Testis (tissue), 3 donors: ENCODE measurements around the gene MAP4K2. TPM values are rescaled to one million over a fixed set of nuclear protein-coding genes. Genes with fewer than 3 reads are reported as not detected.

Experiments
- DNase-seq: peaks from one replicate; pipeline ENCODE4 v3.0.0-alpha.2; 2019
- H3K27ac ChIP-seq, 2 donors: fragments of 200-600 bp; sonication (generic); one replicate each; pipeline ENCODE4 v1.5.1; 2019
- H3K27me3 ChIP-seq: fragments of 200-600 bp; sonication (generic); one replicate; pipeline ENCODE4 v1.5.1; 2019
- H3K36me3 ChIP-seq: fragments of 200-600 bp; sonication (generic); one replicate; pipeline ENCODE4 v1.5.1; 2017; ENCODE audit warnings: low read depth; ENCODE audit errors: missing control alignments
- H3K4me1 ChIP-seq: fragments of 200-600 bp; sonication (generic); one replicate; pipeline ENCODE4 v1.5.1; 2019
- H3K4me3 ChIP-seq, 2 donors: fragments of 200-600 bp; sonication (generic); one replicate each; pipeline ENCODE4 v1.5.1; 2017 to 2019
- H3K9me3 ChIP-seq: fragments of 200-600 bp; sonication (generic); one replicate; pipeline ENCODE4 v1.5.1; 2017
- POLR2A ChIP-seq: fragments of 450-650 bp; IDR thresholded peaks from one replicate; pipeline ENCODE4 v1.6.1; 2017; ENCODE audit warnings: antibody characterized with exemption, mild to moderate bottlenecking, moderate library complexity
- whole genome bisulfite sequencing, 2 donors: methylation state at CpG; one replicate each; pipeline ENCODE4 v1.1.5; 2018; 5-methylcytosine and 5-hydroxymethylcytosine counted together
- intact Hi-C: fragments of 100-400 bp; cut with DNase I; formaldehyde crosslinking; loops from one replicate; pipeline ENCODE4 v1.15.1; 2023; ENCODE audit warnings: low total_unique reads
- polyA plus RNA-seq: library from polyadenylated mRNA; stranded (reverse); fragments of 350-450 nt; fragmentation: Illumina TruSeq; extraction: RNeasy Lipid Tissue Mini Kit (QIAGEN cat#74804); gene quantifications from one replicate; pipeline ENCODE4 v1.2.3, GENCODE V29; 2014; ENCODE audit warnings: low read depth, low replicate concordance; ENCODE audit not compliant: insufficient read depth
- total RNA-seq, 2 donors: library from RNA; depleted of rRNA; stranded (reverse); fragments of >200 nt; gene quantifications; one replicate each; pipeline ENCODE4 v1.2.3, GENCODE V29; 2016
- TF ChIP-seq, protein P1 (sequence below), 3 experiments: fragments of 450-650 bp in 2 of 3; fragments of 200-600 bp in 1 of 3; sonication (generic) in 1 of 3; IDR thresholded peaks; one replicate each; pipeline ENCODE4 v1.5.1; 2016 to 2019; ENCODE audit warnings: antibody characterized with exemption in 3 of 3, mild to moderate bottlenecking in 2 of 3, moderate library complexity in 1 of 3

MAP4K2 gene
- total and polyA plus RNA-seq, 3 donors from 2014 or later = 14.9 to 29.8 (median 27.7) TPM

DNA sequence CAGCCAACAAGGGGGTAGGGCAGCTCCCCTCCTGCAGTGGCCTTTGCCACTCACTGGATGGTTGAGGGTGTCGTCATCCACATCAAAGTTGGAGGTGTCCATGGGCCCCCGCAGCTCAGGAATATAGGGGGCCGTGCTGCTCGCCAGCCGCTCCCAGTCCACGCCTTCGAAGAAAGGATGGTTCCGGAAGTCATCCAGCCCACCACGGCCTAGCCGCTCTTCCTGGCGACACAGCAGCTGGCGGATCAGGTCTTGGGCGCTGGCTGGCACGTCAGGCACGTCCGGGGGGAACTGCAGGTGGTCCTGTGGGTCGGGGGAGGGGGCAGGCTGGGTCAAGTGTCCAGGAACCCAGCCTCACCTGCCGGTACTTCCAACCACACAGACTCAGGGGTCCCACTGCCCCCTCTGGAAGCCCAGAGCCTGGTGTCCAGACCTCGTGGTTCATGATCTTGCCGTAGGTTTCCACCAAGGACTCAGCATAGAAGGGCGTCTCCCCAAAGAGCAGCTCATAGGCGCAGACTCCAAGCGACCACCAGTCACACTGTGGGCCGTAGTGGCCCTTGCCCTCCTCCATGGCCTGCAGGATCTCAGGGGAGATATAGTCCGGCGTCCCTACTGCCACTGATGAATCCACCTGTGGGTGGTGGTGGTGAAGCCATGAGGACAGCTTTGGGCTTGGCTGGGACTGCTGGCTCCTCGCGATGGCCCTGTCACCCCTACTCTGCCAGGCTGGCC lies 35.8 kb upstream of the MAP4K2 start:
- no peaks in the 10 kb centered on the region for H3K36me3 ChIP-seq
- no peak overlapping the region for H3K27ac ChIP-seq
- DNase-seq = no peak
- no peaks in the 10 kb centered on the region for H3K27me3 ChIP-seq
- 91 to 100% methylated on average over 5 to 28 of the region's 28 CpGs for WGBS, 2 donors
- no peaks in the 10 kb centered on the region for H3K4me1 ChIP-seq
- intact Hi-C loops = no loop called here
- H3K4me3 ChIP-seq = no peak overlapping the region
- H3K9me3 ChIP-seq = no peaks in the 10 kb centered on the region
- TF ChIP-seq, protein P1, sequence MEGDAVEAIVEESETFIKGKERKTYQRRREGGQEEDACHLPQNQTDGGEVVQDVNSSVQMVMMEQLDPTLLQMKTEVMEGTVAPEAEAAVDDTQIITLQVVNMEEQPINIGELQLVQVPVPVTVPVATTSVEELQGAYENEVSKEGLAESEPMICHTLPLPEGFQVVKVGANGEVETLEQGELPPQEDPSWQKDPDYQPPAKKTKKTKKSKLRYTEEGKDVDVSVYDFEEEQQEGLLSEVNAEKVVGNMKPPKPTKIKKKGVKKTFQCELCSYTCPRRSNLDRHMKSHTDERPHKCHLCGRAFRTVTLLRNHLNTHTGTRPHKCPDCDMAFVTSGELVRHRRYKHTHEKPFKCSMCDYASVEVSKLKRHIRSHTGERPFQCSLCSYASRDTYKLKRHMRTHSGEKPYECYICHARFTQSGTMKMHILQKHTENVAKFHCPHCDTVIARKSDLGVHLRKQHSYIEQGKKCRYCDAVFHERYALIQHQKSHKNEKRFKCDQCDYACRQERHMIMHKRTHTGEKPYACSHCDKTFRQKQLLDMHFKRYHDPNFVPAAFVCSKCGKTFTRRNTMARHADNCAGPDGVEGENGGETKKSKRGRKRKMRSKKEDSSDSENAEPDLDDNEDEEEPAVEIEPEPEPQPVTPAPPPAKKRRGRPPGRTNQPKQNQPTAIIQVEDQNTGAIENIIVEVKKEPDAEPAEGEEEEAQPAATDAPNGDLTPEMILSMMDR (IDR thresholded peaks at IDR 0.05) = no peak
- no peak for TF ChIP-seq POLR2A

DNA sequence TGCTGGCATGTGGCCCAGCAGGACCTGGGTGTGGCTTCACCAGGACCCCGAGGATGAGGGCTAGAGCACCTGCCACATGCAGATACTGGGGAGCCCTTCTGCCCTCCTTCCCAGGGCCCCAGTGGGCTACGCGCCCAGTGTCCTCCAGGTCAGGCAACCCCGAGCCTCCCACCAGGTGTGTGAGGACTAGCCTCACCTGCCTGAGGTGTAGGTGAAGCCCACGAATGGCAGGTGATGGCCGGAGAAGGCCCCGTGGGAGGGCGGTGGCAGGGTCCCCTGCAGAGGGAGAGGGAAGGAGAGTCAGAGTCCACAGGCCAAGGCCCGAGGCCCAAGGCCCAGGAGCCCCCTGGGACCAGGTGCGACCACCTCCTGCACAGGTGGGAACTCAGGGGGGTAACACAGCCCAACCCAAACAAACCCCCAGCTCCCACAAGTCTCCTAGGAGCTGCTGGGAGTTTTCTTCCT lies 34.9 kb upstream of the MAP4K2 start:
- intact Hi-C loops = no loop called here
- H3K27ac ChIP-seq = no peak overlapping the region
- no peaks in the 10 kb centered on the region for H3K4me1 ChIP-seq
- no peak overlapping the region for H3K4me3 ChIP-seq
- H3K9me3 ChIP-seq = no peaks in the 10 kb centered on the region
- DNase-seq = no peak
- no peaks in the 10 kb centered on the region for H3K36me3 ChIP-seq
- TF ChIP-seq, protein P1 (IDR thresholded peaks at IDR 0.05) = no peak
- TF ChIP-seq POLR2A = no peak
- no peaks in the 10 kb centered on the region for H3K27me3 ChIP-seq
- WGBS, 2 donors = 68 to 91% methylated on average over 7 to 10 of the region's 10 CpGs

DNA sequence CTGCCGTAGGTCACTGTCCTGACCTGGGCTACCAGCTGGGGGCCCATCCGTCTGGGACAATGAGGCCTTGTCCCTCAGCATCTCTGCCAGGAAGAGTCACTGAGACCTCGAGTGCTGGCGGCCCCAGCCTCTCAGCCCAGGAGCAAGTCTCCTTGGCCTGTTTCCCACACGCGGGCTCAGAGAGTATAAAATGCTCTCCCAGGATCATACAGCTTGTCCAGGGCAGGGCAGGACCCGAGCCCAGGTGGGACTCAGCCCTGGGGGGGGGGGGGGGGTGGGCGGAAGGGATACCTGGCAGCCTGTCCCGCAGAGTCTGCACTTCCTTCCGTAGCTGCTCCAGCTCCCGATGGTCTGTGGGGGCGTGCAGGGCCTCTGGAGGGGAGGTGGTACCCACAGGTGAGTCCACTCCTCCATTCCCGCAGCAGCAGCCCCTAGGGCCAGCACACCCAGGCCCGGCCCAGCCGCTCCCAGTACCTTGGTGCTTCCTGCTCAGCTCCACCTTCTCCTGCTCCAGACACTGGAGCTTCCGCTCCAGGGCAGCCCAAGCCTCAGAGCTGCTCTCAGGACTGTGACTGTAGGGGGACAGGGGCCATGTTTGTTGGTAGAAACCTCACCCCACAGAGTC lies 33.5 kb upstream of the MAP4K2 start:
- no peaks in the 10 kb centered on the region for H3K36me3 ChIP-seq
- 61 to 66% methylated on average over 5 to 16 of the region's 16 CpGs for WGBS, 2 donors
- H3K4me1 ChIP-seq = no peaks in the 10 kb centered on the region
- no peak for TF ChIP-seq POLR2A
- TF ChIP-seq, protein P1 (IDR thresholded peaks at IDR 0.05) = no peak
- DNase-seq = no peak
- intact Hi-C loops = no loop called here
- no peak overlapping the region for H3K4me3 ChIP-seq
- no peaks in the 10 kb centered on the region for H3K9me3 ChIP-seq
- H3K27me3 ChIP-seq = no peaks in the 10 kb centered on the region
- no peak overlapping the region for H3K27ac ChIP-seq

DNA sequence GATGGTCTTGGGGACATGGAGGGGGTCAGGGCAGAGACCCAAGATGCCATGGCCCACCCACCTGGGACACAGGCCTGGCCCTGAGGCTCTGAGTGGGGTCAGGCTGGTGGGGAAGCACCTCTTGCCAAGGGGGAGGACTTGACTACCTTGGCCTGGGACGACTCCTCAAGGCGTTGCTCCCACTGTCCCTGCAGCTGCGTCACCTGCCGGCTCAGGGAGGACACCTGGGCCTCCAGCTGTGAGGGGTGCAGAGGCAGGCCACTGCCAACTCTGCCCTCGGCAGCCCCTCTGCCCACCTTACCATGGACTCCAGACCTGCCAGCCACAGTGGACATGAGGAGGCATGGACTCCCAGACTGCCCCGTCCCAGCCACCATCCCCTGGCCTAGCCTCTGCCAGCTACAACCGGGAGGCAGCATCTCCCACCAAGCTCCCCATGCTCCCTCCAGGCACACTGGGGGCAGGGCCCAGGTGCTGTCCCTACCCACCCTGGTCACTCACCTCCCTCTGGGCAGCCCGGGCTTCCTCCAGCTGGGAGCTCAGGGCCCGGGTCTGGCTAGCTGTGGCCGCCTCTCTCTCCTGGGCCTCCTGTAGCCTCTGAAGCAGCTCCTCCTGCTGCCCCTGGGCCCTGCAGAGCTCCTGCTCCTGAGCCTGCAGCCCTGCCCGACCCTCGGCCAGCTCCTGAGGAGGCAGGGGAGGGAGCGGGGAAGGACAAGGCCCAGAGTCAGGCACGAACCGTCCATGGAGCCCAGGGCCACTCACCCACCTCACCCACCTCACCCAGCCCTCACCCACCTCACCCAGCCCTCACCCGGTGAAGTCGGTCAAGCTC lies 32.8 kb upstream of the MAP4K2 start:
- WGBS, 2 donors = 81 to 90% methylated on average over 15 to 16 of the region's 17 CpGs
- intact Hi-C loops = no loop called here
- no peak overlapping the region for H3K4me3 ChIP-seq
- H3K27ac ChIP-seq = no peak overlapping the region
- no peak for DNase-seq
- H3K36me3 ChIP-seq = no peaks in the 10 kb centered on the region
- no peaks in the 10 kb centered on the region for H3K9me3 ChIP-seq
- H3K4me1 ChIP-seq = no peaks in the 10 kb centered on the region
- H3K27me3 ChIP-seq = no peaks in the 10 kb centered on the region
- TF ChIP-seq, protein P1 (IDR thresholded peaks at IDR 0.05) = no peak
- no peak for TF ChIP-seq POLR2A
